NOMO-1 treated with dmso at 0.1 percent for 144 hours (cell line): ENCODE data around the gene DPYSL5.
"Not testable (repeated sequence)": the region's sequence is repeated elsewhere in the genome, so short reads cannot be mapped to it uniquely, and the experiment has no call there.

Source experiments
- DNase-seq: peaks from one replicate; lab custom pipeline; 2025; ENCODE audit not compliant: unreplicated experiment; lab: John Stamatoyannopoulos, UW

The DPYSL5 gene, protein sequence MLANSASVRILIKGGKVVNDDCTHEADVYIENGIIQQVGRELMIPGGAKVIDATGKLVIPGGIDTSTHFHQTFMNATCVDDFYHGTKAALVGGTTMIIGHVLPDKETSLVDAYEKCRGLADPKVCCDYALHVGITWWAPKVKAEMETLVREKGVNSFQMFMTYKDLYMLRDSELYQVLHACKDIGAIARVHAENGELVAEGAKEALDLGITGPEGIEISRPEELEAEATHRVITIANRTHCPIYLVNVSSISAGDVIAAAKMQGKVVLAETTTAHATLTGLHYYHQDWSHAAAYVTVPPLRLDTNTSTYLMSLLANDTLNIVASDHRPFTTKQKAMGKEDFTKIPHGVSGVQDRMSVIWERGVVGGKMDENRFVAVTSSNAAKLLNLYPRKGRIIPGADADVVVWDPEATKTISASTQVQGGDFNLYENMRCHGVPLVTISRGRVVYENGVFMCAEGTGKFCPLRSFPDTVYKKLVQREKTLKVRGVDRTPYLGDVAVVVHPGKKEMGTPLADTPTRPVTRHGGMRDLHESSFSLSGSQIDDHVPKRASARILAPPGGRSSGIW

DNA sequence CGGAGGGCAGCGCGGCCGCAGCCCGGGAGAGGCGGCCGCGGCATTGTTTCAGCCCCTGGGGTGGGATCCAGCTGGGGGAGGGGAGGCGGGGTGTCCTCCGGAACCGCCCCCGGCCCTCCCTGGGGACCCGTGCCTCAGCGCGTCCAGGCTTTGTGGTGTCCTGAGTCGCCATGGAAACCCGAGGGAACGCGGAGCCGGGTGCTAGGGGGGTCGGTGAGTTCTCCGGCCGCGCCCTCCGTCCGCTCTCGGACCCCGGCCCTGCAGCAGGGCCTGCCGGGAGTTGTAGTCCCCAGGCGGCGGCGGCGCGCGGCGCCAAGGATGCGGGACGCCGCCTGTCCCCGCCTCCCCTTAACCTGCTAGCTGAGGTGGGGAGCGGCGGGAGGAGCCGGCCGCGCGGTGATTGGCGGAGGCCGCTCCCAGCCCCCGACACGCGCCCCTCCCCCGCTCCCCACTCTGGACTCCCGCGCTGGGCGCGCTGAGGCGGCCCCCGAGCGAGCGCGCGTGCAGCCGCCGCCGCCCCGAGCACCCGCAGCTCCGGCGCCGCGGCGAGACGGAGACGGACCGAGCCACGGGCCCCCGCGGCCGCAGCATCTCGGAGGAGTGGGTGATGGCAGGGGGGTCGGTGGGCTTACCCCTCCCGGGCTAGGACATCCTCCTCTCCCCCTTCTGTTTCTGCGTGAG, at the start of gene DPYSL5:
Gene DPYSL5 (plus strand): TSS at position 478 of the 681 bp plus-strand sequence. CDS start 50,368 bp downstream, outside the sequence.
- DNase-seq: no peak

DNA sequence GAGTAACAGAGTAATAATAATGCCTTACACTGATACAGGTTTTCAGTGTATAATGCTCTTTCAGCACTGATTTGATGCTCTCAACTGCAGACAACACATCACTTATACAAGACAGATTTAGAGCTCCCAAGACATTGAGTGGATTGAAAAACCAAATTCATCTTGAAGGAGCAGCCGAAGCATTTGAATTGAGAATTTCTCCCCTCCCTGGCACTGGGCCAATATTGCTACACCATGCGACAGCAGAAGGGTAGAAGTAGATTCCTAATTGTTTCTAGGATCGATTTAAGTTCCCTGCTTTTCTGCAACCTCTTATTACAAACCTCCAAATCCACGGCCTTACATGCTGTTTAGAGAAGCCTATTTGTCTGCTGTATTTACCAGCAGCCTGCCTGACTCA, 46.6 kb upstream of the DPYSL5 start:
- no peak for DNase-seq

DNA sequence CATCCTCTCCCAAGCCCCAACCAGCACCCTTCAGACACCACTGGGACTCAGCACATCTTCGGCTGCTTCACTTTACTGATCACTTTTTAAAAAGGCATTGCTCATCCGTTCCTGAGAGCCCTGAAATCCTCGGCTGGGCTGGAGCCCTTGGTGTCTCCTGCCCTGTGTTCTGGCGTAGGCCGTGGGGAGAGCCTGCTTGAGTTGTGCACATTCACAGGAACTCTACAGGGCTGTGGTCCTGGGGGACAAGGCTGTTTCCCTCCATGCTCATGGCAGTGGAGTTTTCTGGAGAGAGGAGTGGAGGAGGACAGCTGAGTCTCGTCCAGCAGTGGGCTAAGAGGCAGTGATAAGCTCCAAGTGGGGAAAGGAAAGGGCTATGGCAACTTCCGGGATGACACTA, 46.1 kb upstream of the DPYSL5 start:
- DNase-seq: no peak

DNA sequence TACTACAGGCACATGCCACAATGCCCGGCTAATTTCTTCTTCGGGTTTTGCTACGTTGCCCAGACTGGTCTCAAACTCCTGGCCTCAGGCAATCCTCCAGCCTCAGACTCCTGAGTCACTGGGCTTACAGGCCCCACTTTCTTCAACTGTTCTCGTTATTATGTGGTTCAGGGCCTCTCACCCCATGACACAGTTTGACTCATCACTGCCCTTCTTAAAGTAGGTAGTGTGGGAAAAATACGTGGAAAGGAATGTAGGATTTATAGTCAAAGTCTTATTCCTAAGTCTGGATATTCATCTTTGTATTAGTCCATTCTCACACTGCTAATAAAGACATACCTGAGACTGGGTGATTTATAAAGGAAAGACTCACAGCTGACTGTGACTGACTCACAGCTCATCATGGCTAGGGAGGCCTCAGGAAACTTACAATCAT, 42.7 kb upstream of the DPYSL5 start:
- no peak for DNase-seq

DNA sequence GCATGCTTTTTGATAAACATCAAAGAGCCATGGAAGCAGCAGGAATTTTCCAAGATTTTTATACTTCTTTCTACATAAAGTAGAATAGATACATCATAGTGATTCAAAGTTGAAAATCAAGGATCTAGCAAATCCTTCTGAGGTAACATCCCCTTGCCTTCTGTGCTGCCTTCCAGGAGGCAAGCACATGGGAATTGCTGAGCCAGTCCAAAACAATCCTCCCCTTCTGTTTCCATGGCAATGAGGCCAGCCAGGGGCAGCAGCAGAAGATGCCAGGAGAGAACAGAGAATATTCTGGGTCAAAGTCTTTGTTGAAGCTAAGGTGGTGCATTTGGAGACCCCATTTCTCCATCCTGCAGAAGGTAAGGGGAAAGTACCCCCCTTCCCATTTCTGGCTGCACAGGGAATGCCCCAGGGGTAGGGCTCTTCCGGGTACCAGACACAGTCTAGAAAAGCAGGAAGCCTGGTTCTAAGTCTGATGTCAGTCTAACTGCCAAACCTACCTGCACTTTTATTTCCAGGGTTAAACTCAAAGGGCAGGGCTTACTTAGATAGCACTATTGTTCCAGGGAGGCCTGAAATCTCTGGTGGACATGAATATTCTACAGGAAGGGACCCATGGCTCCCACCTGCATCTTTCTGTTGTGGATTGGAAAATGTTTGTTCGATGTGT, 40.0 kb upstream of the DPYSL5 start:
- DNase-seq: no peak

DNA sequence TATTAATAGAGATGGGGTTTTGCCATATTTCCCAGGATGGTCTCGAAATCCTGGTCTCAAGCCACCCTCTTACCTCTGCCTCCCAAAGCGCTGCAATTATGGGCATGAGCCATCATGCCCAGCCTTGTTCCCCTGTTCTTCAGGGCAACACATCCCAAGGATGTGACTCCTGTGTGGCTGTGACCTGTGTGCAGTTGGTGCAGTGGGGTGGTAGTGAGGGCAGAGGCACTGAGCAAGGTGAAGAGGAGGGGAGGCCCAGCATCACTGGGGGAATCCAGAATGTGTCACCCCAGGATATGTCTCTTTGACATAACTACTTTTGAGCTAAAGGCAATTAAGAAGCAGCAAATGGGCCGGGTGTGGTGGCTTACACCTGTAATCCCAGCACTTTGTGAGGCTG, 38.7 kb upstream of the DPYSL5 start:
- no peak for DNase-seq

DNA sequence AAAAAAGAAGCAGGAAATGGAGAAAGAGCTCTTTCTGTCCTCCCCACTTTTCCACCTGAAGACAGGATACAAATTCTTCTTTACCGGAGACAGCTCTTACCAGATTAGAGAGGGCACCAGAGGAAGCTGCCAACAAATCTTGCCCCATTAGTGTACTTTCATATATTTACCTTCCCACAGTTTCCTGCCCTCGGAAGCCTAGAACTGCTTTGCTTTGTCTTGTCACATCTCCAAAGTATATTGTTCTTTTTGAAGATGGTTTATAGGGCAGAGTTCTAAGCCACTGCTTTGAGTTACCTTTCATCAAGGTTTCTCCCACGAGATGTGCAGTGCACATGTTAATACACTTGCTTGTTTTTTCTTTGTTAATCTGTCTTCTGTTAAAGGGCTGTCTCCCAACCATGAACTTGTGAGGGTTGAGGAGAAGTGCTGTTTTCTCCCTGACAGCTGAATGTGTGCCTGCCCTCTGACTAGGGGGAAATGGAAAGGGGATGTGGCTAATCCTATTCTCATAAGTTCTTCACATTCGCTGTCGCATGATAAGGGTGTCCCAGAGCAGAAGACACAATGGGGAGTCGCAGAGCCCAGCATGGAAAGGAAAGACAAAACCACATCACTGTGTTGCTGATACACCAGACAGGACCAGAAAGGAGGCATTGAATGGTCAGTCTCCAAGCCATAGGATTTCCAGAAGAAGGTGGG, 37.9 kb upstream of the DPYSL5 start:
- peak; percentile 35 for DNase-seq

DNA sequence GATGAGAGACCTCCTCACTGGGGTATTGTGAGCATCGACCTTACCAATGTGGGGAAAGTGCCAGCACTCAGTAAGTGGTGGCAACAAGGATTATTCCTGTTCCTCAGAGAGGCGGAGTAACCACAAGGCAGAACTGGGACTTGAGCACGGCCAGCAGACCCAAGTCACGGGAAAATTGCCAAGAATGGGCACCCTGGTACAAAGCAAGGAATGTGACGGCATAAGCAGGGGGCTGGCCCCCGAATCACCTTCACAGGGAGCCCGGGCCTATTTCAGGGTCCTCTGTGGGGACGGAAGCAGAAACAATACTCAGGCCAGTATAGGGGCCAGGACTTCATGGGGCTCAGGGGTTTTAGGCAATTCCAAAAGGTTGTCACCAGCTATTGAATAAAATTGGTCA, 36.7 kb upstream of the DPYSL5 start:
- DNase-seq: no peak

DNA sequence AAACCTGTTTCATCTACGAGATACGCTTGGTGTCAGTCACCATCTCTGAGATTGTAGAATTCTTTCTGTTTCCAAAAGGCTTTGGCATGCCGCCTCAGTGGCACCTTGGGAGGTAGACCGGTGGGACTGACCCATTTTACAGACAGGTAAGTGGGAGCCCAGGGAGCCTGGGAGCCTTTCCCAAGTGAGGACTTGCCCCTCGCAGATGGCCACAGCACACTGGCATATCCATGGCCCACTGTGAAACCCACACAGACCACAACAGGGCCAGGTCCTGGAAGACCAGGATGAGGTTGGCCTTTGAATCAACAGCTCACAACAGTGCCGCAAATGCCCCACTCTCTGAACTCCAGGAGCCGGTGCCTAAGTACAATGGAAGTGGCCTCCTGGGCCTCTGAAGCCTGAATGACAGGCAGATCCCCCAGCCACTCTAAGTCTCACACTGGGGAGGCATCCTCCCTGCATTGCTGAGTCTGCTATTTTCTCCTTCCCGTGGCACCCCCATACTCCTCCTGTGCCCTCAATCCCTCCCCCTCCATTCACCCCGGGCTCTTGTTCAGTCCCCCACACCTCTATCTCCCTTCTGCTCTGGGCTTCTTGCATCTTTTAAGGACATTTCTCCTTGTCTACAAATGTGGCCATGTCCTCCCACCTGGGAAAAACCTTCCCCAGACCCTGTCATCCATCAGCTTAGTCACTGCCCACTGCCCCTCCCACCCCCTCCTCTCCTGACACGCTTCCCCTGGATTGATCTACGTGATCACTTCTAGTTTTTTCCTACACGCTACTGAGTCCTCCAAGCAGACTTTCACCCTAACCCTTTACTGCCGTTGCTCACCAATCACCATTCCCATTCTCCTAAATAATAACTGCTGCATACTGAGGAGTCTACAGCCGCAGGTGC, 35.9 kb upstream of the DPYSL5 start:
- DNase-seq: no peak

DNA sequence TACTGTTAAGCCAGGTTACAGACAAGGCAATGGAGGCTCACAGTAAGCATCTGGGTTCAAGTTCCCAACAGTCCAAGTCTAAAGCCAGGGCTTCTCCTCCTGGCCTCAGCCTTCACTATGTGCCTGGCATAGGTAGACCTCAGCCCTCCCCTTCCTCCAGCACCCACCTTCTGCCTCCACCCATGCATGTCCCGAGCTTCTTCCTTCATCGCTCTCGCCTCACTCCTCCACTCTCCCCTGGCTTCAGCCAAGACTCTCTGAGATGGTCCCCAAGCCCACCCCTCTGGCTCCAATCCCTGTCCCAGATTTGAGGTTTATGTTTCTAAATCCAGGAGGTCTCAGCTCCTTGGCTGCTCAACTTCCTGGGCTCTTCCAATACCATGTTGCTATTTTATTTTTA, 35.2 kb upstream of the DPYSL5 start:
- no peak for DNase-seq

DNA sequence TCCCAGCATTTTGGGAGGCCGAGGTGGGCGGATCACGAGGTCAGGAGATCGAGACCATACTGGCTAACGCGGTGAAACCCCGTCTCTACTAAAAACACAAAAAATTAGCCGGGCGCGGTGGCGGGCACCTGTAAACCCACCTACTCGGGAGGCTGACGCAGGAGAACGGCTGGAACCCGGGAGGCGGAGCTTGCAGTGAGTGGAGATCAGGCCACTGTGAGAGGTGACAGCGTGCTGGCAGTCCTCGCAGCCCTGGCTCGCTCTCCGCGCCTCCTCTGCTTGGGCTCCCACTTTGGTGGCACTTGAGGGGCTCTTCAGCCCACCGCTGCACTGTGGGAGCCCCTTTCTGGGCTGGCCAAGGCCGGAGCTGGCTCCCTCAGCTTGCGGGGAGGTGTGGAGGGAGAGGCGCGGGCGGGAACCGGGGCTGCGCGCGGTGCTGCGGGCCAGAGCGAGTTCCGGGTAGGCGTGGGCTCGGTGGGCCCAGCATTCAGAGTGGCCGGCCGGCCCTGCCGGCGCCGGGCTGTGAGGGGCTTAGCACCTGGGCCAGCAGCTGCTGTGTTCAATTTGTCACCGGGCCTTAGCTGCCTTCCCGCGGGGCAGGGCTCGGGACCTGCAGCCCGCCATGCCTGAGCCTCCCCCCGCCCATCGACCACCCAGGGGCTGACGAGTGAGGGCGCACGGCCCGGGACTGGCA, 33.7 kb upstream of the DPYSL5 start:
- not testable (repeated sequence) for DNase-seq

DNA sequence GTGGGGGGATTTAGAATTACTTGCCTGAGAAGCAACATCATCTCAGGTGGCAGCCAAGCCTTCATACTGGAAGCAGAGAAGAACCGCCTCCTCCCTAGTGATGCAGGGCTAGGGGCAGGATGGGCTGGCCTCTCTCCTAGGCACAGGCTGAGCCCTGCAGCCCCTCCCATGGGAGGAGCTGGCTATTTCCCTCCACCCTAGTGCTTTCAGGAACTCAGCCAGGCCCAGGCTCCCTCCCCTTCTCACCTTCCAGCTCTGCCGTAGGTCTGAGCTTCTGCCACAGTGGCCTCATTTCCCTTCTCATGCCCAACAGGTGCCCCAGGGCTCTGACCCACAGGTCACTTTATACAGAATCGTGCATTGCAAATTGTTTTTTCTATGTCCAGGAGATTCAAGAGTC, 31.0 kb upstream of the DPYSL5 start:
- DNase-seq: no peak

DNA sequence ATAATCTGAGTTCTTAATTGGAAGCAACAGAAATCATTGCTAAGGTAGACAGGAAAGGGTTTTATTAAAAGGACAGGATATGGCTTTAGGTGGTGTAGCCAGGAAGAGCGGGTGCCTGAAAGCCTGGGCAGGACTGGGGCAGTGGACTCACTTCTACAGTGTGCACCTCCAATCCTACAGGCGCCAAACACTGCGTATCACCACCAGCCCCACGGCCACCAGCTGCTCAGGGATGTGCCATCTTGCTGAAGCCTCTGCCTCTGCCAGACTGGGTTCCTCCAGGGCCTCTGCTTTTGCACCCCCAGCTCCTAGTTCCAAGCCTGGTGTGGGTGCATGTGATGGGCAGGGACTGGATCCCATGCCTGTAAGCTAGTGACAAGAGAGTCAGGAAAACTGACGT, 29.7 kb upstream of the DPYSL5 start:
- no peak for DNase-seq

DNA sequence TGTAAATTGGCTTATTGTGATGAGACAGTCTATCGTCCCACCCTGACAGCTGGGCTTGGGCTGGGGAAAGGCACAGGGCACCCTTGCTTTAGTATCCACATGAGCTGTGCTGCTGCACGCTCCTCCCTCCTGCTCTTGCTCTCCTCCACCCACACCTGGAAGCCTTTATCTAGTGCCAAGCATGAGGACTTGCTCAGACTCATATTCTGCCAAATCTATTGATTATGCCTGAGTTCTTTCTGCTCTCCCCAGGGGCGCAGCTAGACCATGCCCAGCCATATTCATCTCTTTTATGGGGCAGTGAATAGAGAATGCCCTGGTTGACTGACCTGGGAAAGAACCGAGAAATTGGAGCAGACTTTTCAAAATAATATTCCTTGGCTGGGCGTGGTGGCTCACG, 29.0 kb upstream of the DPYSL5 start:
- DNase-seq: no peak

DNA sequence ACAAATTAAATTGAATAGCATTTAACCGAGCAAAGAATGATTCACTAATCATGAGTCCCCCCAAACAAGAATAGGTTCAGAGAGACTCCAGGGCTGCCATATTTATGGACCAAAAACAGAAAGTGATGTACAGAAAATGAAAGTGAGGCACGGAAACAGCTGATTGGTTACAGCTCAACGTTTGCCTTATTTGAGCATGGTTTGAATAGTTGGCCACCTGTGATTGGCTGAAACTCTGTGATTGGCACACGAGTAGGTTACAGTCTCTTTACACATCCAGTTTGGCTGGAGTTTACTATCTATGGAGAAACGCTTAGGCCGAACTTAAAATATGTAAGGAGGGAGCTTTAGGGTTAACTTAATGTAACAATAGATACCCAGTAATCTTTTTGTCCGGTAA, 27.0 kb upstream of the DPYSL5 start:
- no peak for DNase-seq

DNA sequence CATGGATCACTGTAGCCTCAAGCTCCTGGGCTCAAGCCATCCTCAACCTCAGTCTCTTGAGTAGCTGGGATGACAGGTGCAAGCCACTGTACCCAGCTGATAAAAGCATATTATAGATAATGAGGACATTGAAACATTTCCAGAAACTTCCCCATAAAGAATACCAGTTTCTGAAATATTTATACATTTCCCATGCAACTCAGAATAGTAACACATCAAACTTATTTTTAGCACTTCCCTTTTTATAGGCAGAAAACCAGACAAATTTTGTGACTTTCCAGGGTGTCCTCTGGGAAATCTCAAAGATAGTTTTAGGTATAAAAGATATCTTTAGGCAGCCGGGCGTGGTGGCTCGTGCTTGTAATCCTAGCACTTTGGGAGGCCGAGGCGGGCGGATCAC, 25.1 kb upstream of the DPYSL5 start:
- DNase-seq: no peak

DNA sequence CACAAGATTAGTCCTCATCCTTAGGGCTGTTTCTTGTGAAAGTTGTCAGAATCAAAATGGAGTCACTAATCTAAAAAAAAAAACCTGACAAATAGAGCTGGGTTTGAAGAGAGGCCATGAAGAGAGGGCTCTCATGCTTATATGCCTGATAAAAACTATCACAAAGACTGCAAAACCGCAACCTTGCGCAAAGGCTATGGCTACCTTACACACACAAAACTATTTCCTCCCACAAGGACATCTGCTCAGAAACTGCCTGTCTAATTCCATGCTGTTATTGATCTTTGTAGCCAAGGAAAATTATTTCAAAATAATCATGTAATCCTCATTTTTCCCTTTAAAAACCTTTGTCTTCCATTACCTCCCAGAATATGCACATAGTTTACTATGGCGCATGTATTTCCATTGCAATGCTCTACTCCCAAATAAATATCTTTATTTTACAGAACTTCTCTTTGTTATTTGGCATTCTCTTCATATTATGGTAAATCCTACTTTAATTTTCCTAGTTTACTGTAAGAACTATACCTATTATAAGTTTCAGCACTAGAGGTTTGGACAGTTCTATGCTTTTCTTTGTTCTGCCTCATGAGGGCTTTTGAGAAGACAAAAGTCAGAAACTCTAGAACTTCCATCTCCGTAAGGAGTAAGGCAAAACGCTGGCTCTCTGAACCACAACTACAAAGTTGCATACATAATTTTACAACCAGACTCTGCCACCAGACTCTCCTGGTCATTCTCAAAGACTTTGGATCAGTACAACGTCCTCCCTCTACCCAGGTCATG, 9.6 kb upstream of the DPYSL5 start:
- DNase-seq: no peak

DNA sequence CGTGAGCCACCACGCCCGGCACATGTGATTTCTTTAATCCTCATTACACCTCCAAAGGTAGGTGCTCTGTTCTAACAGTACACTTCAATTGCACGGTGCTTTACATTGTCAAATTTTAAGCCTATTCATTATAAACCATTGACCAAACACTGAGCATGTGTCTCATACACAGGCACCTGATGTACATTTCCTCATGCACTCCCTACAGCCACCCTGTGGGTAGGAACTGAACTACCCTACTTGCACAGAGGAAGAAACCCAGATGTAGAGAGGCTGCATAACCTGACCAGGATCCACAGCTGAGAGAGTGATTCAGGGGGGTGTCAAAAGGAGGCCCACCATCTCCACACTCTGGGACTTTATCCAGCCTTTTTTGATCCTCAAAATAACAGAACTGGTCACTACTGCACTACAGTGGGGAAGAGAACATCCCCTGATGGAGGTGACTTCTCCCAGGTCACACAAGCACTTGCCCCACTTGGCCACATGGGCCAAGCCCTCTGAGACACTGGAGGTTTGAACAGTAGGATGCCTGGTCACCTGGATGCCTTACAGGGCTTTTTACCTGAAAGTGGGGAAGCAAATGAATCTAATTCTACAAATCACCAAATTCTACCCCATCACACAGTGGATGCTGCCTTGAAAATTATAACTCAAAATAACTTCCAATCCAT, 6.9 kb upstream of the DPYSL5 start:
- DNase-seq: no peak
